ENCODE data around the gene PRKCA. TPM values are rescaled to one million over a fixed set of nuclear protein-coding genes. Genes with fewer than 3 reads are reported as not detected.

The PRKCA gene
- total RNA-seq, 2 donors from 2014 or later, result 6.5 to 6.6 TPM

- Histone ChIP-seq H3K27me3 (no peaks in the 10 kb centered on the region), H3K9me3 (no peaks in the 10 kb centered on the region), H3K27ac (no peak overlapping the region), H3K36me3 (replicated peaks in 1 of 2; ENCODE audit: insufficient read depth in 1 of 2, low read depth in 2 of 2) (no peaks in the 10 kb centered on the region), H3K4me1 (peaks cover 11% of the 10 kb centered on the region), H3K4me3 (no peak overlapping the region)
- TF ChIP-seq POLR2A (IDR thresholded peaks at IDR 0.05) (no peak), CTCF (IDR thresholded peaks at IDR 0.05) (no peak)
- DNase-seq (no peak), ATAC-seq (no peak)
- 86 to 91% methylated on average over 12 of the region's 12 CpGs for WGBS, 2 donors
- intact Hi-C loops (cut with DNase I), result no loop called here
These were observed 123.5 kb downstream of the PRKCA start for GRCh38 chr17:66425756-66426396.

- no peaks in the 10 kb centered on the region for H3K9me3 ChIP-seq
- WGBS, 2 donors, result 57 to 71% methylated on average over 6 of the region's 6 CpGs
- no peak overlapping the region for H3K27ac ChIP-seq
- TF ChIP-seq CTCF (IDR thresholded peaks at IDR 0.05) (peak in 2 of 7 experiments; percentile 14 to 34), POLR2A (IDR thresholded peaks at IDR 0.05) (no peak)
- intact Hi-C loops (cut with DNase I), result no loop called here
- no peak overlapping the region for H3K4me3 ChIP-seq
- peaks cover 11% of the 10 kb centered on the region for H3K4me1 ChIP-seq
- DNase-seq (peak in 2 of 4 donors; percentile 13 to 17), ATAC-seq (no peak)
- no peaks in the 10 kb centered on the region for H3K27me3 ChIP-seq
- H3K36me3 ChIP-seq (replicated peaks in 1 of 2; ENCODE audit: insufficient read depth in 1 of 2, low read depth in 2 of 2), result no peaks in the 10 kb centered on the region
These were observed 124.1 kb downstream of the PRKCA start for GRCh38 chr17:66426397-66427033.

GRCh38 chr17:66427134-66427533, 124.7 kb downstream of the PRKCA start:
- WGBS, 2 donors, result 95 to 97% methylated on average over 3 of the region's 3 CpGs
- TF ChIP-seq CTCF (IDR thresholded peaks at IDR 0.05) (no peak), POLR2A (IDR thresholded peaks at IDR 0.05) (no peak)

GRCh38 chr17:66429680-66430079, 127.3 kb downstream of the PRKCA start:
- no peaks in the 10 kb centered on the region for H3K36me3 ChIP-seq (replicated peaks in 1 of 2; ENCODE audit: insufficient read depth in 1 of 2, low read depth in 2 of 2)
- H3K4me1 ChIP-seq, result no peaks in the 10 kb centered on the region
- intact Hi-C loops (cut with DNase I), result no loop called here
- H3K27me3 ChIP-seq, result no peaks in the 10 kb centered on the region
- H3K4me3 ChIP-seq, result no peak overlapping the region
- DNase-seq, result no peak
- WGBS, 2 donors, result 76 to 94% methylated on average over 1 of the region's 1 CpG
- TF ChIP-seq POLR2A (IDR thresholded peaks at IDR 0.05) (no peak), CTCF (IDR thresholded peaks at IDR 0.05) (no peak)
- ATAC-seq, result no peak
- no peak overlapping the region for H3K27ac ChIP-seq
- no peaks in the 10 kb centered on the region for H3K9me3 ChIP-seq

More at GRCh38 chr17:66427134-66427533, 124.7 kb downstream of the PRKCA start:
- H3K9me3 ChIP-seq, result no peaks in the 10 kb centered on the region
- no peak overlapping the region for H3K27ac ChIP-seq
- H3K4me3 ChIP-seq, result no peak overlapping the region
- no peaks in the 10 kb centered on the region for H3K36me3 ChIP-seq (replicated peaks in 1 of 2; ENCODE audit: insufficient read depth in 1 of 2, low read depth in 2 of 2)
- intact Hi-C loops (cut with DNase I), result no loop called here
- ATAC-seq (no peak), DNase-seq (no peak)
- peaks cover 5% of the 10 kb centered on the region for H3K4me1 ChIP-seq
- no peaks in the 10 kb centered on the region for H3K27me3 ChIP-seq
